Lower lobe of right lung (tissue), 2 donors: ENCODE measurements around the gene ITGA3. TPM values are rescaled to one million over a fixed set of nuclear protein-coding genes. Genes with fewer than 3 reads are reported as not detected.

Experiments used
- ATAC-seq, 2 donors: fragments of 200-7000 bp; cut with Tn5 transposase; one replicate each; pipeline ENCODE4 v1.9.1; 2020 to 2022; ENCODE audit warnings: mild to moderate bottlenecking in 2 of 2, moderate library complexity in 2 of 2
- DNase-seq: peaks from one replicate; pipeline ENCODE4 v3.0.0-alpha.2; 2020
- H3K27ac ChIP-seq: fragments of 200-600 bp; one replicate; pipeline ENCODE4 v1.8.0; 2022
- H3K27me3 ChIP-seq: fragments of 200-600 bp; one replicate; pipeline ENCODE4 v1.8.0; 2022; ENCODE audit warnings: low read depth
- H3K36me3 ChIP-seq: fragments of 200-600 bp; one replicate; pipeline ENCODE4 v1.8.0; 2022; ENCODE audit warnings: mild to moderate bottlenecking
- H3K4me1 ChIP-seq: fragments of 200-600 bp; one replicate; pipeline ENCODE4 v1.8.0; 2022
- H3K4me3 ChIP-seq: fragments of 200-600 bp; one replicate; pipeline ENCODE4 v1.8.0; 2022; ENCODE audit warnings: mild to moderate bottlenecking
- H3K9me3 ChIP-seq: fragments of 200-600 bp; one replicate; pipeline ENCODE4 v1.8.0; 2022
- intact Hi-C: fragments of 100-400 bp; cut with DNase I; formaldehyde crosslinking; loops from one replicate; pipeline ENCODE4 v1.11.0; 2022
- total RNA-seq: library from RNA; stranded (reverse); fragmentation: NEBNext Ultra II Directional; extraction: Animal tissue kit (Norgen Biotek cat#: 25700); gene quantifications from one replicate; pipeline ENCODE4 v1.2.1, GENCODE V29; 2021
- TF ChIP-seq, protein P1 (sequence below): fragments of 200-600 bp; IDR thresholded peaks from one replicate; pipeline ENCODE4 v1.8.0; 2022; ENCODE audit warnings: antibody characterized with exemption, mild to moderate bottlenecking
- donor health status: DM: no; HTN: yes; CAD: no; lungs with severe emphysema.

The ITGA3 gene
- total RNA-seq, 1 donor from 2014 or later: 162 TPM

DNA sequence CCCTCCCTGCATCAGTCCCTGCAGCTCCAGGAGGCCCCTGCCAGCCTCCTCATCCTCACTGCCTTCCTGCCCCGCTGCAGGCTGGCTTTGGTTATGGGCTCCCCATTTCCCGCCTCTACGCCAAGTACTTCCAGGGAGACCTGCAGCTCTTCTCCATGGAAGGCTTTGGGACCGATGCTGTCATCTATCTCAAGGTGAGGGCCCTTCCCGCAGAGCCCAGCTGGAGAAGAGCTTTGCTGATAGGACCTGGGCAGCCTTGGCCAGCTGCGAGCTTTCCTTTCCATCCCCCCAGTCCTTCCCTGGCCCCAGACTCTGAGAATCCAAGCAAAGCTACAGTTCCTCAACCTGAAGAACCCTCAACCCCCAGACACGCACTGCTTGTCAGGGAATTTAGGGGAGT lies 53.3 kb downstream of the ITGA3 start:
- DNase-seq (no peak), ATAC-seq (no peak)
- Histone ChIP-seq H3K4me1 (peaks cover 18% of the 10 kb centered on the region), H3K4me3 (no peak overlapping the region), H3K36me3 (peaks cover 55% of the 10 kb centered on the region), H3K27ac (no peak overlapping the region), H3K27me3 (no peaks in the 10 kb centered on the region), H3K9me3 (no peaks in the 10 kb centered on the region)
- TF ChIP-seq, protein P1, sequence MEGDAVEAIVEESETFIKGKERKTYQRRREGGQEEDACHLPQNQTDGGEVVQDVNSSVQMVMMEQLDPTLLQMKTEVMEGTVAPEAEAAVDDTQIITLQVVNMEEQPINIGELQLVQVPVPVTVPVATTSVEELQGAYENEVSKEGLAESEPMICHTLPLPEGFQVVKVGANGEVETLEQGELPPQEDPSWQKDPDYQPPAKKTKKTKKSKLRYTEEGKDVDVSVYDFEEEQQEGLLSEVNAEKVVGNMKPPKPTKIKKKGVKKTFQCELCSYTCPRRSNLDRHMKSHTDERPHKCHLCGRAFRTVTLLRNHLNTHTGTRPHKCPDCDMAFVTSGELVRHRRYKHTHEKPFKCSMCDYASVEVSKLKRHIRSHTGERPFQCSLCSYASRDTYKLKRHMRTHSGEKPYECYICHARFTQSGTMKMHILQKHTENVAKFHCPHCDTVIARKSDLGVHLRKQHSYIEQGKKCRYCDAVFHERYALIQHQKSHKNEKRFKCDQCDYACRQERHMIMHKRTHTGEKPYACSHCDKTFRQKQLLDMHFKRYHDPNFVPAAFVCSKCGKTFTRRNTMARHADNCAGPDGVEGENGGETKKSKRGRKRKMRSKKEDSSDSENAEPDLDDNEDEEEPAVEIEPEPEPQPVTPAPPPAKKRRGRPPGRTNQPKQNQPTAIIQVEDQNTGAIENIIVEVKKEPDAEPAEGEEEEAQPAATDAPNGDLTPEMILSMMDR: no peak
- intact Hi-C loops: no loop called here

DNA sequence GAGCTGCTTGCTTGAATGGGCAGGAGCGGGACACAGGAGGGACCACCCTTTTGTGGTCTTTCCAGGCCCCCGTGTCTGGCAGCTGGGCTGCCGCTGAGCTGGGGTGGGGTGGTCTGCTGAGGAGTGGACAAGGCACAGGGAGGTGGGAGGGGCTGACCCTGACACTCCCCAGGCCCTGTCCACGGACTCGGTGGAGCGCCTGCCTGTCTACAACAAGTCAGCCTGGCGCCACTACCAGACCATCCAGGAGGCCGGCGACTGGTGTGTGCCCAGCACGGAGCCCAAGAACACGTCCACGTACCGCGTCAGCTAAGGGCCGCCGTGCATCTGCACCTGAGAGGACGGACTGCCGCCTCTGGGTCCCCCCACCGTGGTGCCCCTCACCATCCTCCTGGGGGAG lies 53.9 kb downstream of the ITGA3 start:
- Histone ChIP-seq H3K36me3 (peaks cover 53% of the 10 kb centered on the region), H3K4me1 (peaks cover 18% of the 10 kb centered on the region), H3K27me3 (peaks cover 3% of the 10 kb centered on the region), H3K9me3 (no peaks in the 10 kb centered on the region), H3K27ac (no peak overlapping the region), H3K4me3 (no peak overlapping the region)
- no peak for ATAC-seq
- no peak for DNase-seq
- intact Hi-C loops: no loop called here
- TF ChIP-seq, protein P1: no peak

DNA sequence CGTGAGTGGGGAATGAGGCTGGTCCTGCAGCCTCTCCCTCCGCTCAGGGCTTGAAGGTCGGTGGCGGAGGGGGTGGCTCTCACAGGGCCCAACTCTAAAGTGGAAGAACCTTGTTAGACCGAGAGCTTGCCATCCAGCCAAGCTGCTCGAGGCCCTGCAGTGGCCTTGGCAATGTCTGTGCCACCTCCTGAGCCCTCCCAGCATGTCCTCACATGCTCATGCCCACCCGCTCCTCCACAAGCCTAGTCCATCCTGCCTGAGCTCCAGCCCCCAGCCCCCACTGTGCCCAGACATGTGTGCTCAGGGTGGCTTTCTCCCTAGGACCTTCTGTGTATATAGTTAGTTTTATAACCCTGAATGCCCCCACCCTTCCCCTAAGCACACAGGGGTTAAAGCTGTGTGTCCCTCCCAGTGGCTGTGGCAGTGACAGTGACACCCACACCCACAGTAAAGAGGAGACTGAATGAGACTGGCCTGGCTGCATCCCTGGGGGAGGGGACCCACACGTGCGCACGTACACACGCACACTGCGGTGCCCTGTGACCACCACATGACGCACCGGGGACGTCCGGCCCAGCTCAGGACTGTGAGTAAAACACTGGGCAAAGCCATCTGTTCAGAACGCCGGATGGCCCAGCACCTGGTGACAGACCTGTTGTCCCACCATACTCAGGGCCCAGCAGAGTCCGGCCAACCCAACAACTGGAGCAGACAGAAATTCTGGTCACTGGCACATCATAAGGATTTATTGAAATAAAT lies 54.9 kb downstream of the ITGA3 start:
- Histone ChIP-seq H3K36me3 (peaks cover 43% of the 10 kb centered on the region), H3K27me3 (peaks cover 7% of the 10 kb centered on the region), H3K27ac (peak overlapping the region; percentile 63), H3K4me1 (peaks cover 18% of the 10 kb centered on the region), H3K9me3 (no peaks in the 10 kb centered on the region), H3K4me3 (no peak overlapping the region)
- DNase-seq (no peak), ATAC-seq (no peak)
- intact Hi-C loops: no loop called here
- TF ChIP-seq, protein P1: no peak

DNA sequence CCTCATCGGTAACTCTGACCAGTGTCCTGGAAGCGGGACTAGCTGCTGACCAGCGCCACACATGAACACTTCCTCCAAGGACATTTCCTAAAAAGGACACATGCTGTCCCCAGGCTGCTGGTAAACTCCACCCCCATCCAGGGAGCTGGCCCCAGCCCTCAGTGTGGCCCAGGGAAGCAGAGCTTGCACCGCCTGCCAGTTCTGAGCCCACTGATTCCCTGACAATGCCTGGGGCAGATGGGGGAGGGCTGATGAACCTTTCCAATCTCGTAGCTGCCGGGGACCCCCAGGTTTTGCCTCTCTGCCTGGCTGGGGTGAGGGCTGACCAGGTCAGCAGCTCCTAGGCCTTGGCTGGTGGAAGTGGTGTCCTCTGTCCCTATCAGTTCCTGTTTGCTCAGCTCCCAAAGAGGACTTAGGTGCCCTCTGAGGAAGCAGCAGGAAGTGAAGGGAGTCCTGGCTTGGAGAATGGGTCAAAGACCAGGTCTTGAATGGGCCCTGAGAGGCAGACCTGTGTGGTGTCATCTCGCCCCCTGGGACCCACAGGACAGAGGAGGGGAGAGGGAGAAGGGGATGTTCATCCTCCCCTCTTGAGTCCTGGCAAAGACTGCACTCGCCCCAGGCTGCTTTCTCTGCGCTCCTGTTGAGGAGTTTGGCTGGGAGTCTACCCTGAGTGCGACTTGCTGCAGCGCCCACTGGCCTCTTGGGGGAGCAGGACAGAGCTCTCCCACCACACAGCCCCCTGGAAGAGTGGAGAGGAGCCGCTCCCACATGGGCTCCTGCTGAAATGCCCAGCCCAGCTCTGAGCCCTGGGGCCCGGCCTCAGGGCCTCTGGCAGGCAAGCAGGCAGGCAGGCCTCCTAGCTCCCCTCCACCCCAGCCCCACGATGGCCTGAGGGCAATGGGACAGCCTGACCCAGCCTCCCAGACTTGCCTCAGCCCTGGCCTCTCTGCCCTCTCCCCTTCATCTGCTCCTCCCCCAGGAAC lies 56.1 kb downstream of the ITGA3 start:
- TF ChIP-seq, protein P1: no peak
- H3K27ac ChIP-seq: peak overlapping the region; percentile 63
- intact Hi-C loops: no loop called here
- H3K27me3 ChIP-seq: peaks cover 16% of the 10 kb centered on the region
- DNase-seq (no peak), ATAC-seq (peak; percentile 17 to 18)
- H3K4me1 ChIP-seq: peaks cover 19% of the 10 kb centered on the region
- no peaks in the 10 kb centered on the region for H3K9me3 ChIP-seq
- H3K4me3 ChIP-seq: no peak overlapping the region
- peaks cover 31% of the 10 kb centered on the region for H3K36me3 ChIP-seq

DNA sequence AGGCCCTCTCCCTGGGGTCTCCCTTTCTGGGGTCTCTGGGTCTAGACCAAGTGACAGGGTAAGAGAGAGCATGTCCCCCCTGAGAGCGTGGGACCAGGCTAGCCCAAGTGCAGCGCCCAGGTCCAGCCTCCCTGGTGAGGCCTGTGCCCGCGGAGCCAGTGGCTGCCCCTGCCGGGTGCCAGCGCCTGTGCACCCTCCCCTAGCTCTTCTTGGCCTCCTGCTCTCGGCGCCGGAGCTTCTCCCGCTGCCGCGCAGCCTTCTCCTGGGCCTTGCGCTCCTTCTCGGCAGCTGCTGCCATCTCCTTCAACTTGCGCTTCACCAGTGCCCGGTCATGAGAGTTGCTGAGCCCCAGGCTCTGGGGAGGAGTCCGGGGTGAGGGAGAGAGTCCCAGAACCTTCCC lies 56.8 kb downstream of the ITGA3 start:
- intact Hi-C loops: no loop called here
- H3K4me1 ChIP-seq: peaks cover 26% of the 10 kb centered on the region
- peaks cover 24% of the 10 kb centered on the region for H3K36me3 ChIP-seq
- H3K9me3 ChIP-seq: no peaks in the 10 kb centered on the region
- no peak overlapping the region for H3K4me3 ChIP-seq
- peak overlapping the region; percentile 63 for H3K27ac ChIP-seq
- H3K27me3 ChIP-seq: peaks cover 23% of the 10 kb centered on the region
- DNase-seq: no peak
- no peak for ATAC-seq
- TF ChIP-seq, protein P1: no peak
